Fibroblast of lung (primary cell): Measurements from ENCODE around the gene SIX6.

Source experiments
- EZH2 ChIP-seq: IDR thresholded peaks from 2 replicates; pipeline ENCODE4 v1.5.1; 2012; ENCODE audit warnings: low read length, control low read depth, mild to moderate bottlenecking; ENCODE audit errors: missing control alignments
- TF ChIP-seq, protein P1 (sequence below), 2 donors: IDR thresholded peaks in 1 of 2; conservative IDR thresholded peaks in 1 of 2; 1 replicate in 1 of 2; 2 replicates in 1 of 2; pipeline ENCODE4 v1.5.1; 2011 to 2012; ENCODE audit warnings: low read length in 2 of 2, control low read depth in 1 of 2, inconsistent platforms in 1 of 2, low read depth in 1 of 2, mild to moderate bottlenecking in 1 of 2

GRCh38 chr14:60487211-60487610, 21.7 kb upstream of the SIX6 start:
- TF ChIP-seq, protein P1, sequence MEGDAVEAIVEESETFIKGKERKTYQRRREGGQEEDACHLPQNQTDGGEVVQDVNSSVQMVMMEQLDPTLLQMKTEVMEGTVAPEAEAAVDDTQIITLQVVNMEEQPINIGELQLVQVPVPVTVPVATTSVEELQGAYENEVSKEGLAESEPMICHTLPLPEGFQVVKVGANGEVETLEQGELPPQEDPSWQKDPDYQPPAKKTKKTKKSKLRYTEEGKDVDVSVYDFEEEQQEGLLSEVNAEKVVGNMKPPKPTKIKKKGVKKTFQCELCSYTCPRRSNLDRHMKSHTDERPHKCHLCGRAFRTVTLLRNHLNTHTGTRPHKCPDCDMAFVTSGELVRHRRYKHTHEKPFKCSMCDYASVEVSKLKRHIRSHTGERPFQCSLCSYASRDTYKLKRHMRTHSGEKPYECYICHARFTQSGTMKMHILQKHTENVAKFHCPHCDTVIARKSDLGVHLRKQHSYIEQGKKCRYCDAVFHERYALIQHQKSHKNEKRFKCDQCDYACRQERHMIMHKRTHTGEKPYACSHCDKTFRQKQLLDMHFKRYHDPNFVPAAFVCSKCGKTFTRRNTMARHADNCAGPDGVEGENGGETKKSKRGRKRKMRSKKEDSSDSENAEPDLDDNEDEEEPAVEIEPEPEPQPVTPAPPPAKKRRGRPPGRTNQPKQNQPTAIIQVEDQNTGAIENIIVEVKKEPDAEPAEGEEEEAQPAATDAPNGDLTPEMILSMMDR (conservative IDR thresholded peaks at IDR 0.05 in 1 of 2, IDR thresholded peaks at IDR 0.05 in 1 of 2; ENCODE audit: low read depth in 1 of 2, low read length in 2 of 2): no peak
- TF ChIP-seq EZH2: no peak
